Rectal smooth muscle tissue (tissue), 1 donor: ENCODE data around the gene SLCO6A1.

Experiments used
- H3K27ac ChIP-seq: one replicate; pipeline ENCODE4 v1.7.0; 2013; ENCODE audit warnings: low read depth, low read length, inconsistent platforms
- H3K27me3 ChIP-seq: one replicate; pipeline ENCODE4 v1.7.0; 2013; ENCODE audit warnings: low read length; ENCODE audit not compliant: control insufficient read depth, insufficient read depth
- H3K36me3 ChIP-seq: one replicate; pipeline ENCODE4 v1.7.0; 2013; ENCODE audit warnings: low read length; ENCODE audit not compliant: control insufficient read depth, insufficient read depth
- H3K4me1 ChIP-seq: one replicate; pipeline ENCODE4 v1.7.0; 2013; ENCODE audit warnings: low read length; ENCODE audit not compliant: control insufficient read depth, insufficient read depth
- H3K4me3 ChIP-seq: one replicate; pipeline ENCODE4 v1.7.0; 2013; ENCODE audit warnings: low read length
- H3K9ac ChIP-seq: one replicate; pipeline ENCODE4 v1.7.0; 2013; ENCODE audit warnings: low read length

The SLCO6A1 gene

DNA sequence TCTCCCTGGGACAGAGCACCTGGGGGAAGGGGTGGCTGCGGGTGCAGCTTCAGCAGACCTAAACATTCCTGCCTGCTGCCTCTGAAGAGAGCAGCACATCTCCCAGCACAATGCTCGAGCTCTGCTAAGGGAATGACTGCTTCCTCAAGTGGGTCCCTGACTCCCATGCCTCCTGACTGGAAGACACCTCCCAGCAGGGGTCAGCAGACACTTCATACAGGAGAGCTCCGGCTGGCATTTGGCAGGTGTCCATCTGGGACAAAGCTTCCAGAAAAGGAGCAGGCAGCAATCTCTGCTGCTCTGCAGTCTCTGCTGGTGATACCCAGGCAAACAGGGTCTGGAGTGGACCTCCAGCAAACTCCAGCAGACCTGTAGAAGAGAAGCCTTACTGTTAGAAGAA lies 77.2 kb downstream of the SLCO6A1 start:
- no peak overlapping the region for H3K4me3 ChIP-seq
- H3K4me1 ChIP-seq = no peaks in the 10 kb centered on the region
- H3K36me3 ChIP-seq = no peaks in the 10 kb centered on the region
- H3K27ac ChIP-seq = no peak overlapping the region
- H3K27me3 ChIP-seq = no peaks in the 10 kb centered on the region
- H3K9ac ChIP-seq = no peak overlapping the region

DNA sequence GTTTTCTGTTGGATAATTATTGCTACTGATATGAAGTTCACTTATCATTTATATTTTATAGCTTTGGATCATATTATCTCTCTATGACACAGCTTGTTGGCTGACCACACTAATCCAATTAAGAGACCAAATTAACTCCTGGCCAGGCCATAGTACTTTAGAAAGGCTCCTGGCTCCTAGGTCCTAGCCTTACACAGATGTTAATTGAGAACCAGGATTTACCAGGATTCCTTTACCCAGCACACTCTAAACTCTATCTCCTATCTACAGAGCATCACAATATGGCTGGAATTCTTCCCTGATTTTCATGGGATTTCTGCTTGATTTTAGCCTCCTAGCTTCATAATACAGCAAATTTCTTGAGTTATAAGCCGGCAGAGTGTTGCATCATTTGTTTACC lies 80.3 kb downstream of the SLCO6A1 start:
- Histone ChIP-seq H3K4me1 (no peaks in the 10 kb centered on the region), H3K27ac (no peak overlapping the region), H3K27me3 (no peaks in the 10 kb centered on the region), H3K9ac (no peak overlapping the region), H3K36me3 (no peaks in the 10 kb centered on the region), H3K4me3 (no peak overlapping the region)

DNA sequence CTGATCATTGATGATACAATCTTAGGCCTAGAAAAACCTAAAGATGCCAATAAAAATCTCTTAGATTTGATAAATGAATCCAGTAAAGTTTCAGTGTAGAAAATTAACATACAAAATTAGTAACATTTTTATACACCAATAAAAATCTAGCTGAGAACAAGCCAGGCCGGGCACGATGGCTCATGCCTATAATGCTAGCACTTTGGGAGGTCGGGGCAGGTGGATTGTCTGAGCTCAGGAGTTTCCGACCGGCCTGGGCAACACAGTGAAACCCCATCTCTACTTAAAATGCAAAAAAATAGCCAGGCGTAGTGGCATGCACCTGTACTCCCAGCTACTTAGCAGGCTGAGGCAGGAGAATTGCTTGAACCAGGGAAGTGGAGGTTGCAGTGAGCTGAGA lies 84.4 kb downstream of the SLCO6A1 start:
- H3K27me3 ChIP-seq = no peaks in the 10 kb centered on the region
- H3K4me1 ChIP-seq = no peaks in the 10 kb centered on the region
- H3K27ac ChIP-seq = no peak overlapping the region
- no peak overlapping the region for H3K9ac ChIP-seq
- H3K36me3 ChIP-seq = no peaks in the 10 kb centered on the region
- H3K4me3 ChIP-seq = no peak overlapping the region

DNA sequence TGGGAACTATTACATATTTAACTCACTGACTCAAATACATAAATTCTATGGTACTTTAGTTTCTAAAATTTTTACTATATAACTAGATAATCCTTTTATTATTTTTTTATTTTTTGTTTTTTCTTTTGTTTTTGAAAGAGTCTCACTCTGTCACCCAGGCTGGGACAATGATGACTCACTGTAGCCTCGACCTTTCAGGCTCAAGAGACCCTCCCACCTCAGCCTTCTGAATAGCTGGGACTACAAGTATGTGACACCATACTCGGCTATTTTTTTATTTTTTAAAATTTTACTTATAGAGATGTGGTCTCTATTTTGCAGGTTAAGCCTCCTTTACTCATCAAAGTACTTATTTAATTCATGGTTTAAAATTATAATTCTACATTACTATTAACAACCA lies 110.6 kb downstream of the SLCO6A1 start:
- Histone ChIP-seq H3K4me1 (no peaks in the 10 kb centered on the region), H3K27ac (no peak overlapping the region), H3K36me3 (no peaks in the 10 kb centered on the region), H3K9ac (no peak overlapping the region), H3K27me3 (no peaks in the 10 kb centered on the region), H3K4me3 (no peak overlapping the region)

DNA sequence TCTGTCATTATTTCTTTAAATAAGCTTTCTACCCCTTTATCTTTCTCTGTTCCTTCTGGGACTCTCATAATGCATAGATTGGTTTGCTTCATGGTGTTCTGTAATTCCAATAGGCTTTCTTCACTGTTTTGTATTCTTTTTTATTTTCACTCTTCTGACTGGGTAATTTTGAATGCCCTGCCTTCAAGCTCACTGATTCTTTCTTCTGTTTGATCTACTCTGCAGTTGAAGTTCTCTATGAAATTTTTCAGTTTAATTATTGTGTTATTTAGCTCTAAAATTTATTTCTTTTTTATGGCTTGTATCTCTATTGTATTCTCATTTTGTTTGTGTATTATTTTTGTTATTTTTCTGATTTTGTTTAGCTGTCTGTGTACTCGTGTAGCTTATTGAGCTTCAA lies 113.4 kb downstream of the SLCO6A1 start:
- H3K9ac ChIP-seq = no peak overlapping the region
- H3K4me3 ChIP-seq = no peak overlapping the region
- no peaks in the 10 kb centered on the region for H3K27me3 ChIP-seq
- H3K4me1 ChIP-seq = no peaks in the 10 kb centered on the region
- H3K36me3 ChIP-seq = no peaks in the 10 kb centered on the region
- no peak overlapping the region for H3K27ac ChIP-seq

DNA sequence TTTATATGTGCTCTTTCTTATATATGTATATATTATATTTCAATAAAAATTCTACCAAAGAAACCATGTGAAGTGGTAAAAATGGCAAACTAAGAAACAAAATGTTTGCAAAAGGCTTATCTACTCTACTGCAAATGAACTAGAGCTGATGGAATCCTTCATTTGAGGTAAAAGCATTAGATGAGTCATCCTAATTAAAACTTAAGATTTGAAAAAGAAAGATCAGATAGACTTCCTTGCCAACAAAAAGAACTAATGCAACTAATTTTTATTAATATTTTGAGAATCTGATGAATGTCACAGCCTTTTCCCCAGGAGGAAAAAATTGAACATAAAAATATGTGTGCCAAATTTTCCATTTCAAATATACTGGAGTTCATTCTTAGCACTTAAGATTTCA lies 118.6 kb downstream of the SLCO6A1 start:
- Histone ChIP-seq H3K4me1 (no peaks in the 10 kb centered on the region), H3K27ac (no peak overlapping the region), H3K9ac (no peak overlapping the region), H3K27me3 (no peaks in the 10 kb centered on the region), H3K4me3 (no peak overlapping the region), H3K36me3 (no peaks in the 10 kb centered on the region)

DNA sequence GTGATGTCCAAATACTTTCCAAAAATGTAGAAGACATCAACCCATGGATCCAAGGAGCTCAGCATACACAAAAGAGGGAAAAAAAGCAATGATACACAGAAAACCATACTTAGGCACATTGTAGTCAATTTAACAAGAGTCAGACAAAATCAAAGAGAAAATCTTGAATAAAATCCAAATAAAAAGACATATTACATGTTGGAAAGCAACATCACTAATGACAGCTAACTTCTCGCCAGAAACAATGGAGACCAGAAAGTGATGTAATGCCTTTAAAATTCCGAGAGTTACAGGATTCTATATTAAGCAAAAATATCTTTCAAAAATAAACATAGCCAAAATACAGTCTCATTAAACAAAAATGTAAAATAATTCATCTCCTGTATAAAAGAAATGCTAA lies 122.9 kb downstream of the SLCO6A1 start:
- Histone ChIP-seq H3K36me3 (no peaks in the 10 kb centered on the region), H3K27me3 (no peaks in the 10 kb centered on the region), H3K4me1 (no peaks in the 10 kb centered on the region), H3K4me3 (no peak overlapping the region), H3K27ac (no peak overlapping the region), H3K9ac (no peak overlapping the region)

DNA sequence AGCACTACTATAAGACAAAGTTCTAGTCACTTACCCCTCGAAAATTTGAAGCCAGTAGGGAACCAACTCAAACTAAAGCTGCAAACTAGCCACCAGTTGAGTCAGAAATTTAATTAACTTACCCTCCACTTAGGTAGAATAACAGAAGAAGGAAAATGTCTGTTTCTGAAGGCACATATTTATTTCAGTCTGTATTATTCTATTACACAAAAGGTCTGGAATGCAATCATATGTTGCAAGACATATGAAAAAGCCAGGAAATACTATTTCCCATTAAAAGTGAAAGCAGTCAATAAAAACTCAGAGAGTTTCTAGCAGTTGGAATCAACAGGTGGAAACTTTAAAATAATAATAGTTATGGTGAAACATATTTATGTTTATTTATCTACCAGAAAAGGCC lies 123.5 kb downstream of the SLCO6A1 start:
- Histone ChIP-seq H3K27ac (no peak overlapping the region), H3K4me1 (no peaks in the 10 kb centered on the region), H3K9ac (no peak overlapping the region), H3K36me3 (no peaks in the 10 kb centered on the region), H3K27me3 (no peaks in the 10 kb centered on the region), H3K4me3 (no peak overlapping the region)

DNA sequence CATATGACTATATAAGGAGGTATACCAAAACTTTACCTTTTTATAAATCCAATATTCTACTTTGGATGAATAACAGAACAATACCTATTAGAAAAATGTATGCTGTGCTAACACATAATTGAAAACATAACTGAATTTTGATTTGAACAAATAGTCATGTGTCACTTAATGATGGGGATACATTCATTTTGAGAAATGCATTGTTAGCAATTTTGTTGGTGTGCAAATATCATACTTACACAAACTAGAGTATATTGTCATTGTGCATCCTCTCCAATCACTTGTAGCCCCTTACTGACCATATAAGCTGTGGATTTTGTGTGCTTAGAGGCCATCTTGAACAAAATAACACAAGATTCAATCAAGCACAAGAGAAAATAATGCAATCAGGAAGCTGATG lies 130.4 kb downstream of the SLCO6A1 start:
- Histone ChIP-seq H3K36me3 (no peaks in the 10 kb centered on the region), H3K4me3 (no peak overlapping the region), H3K27ac (no peak overlapping the region), H3K9ac (no peak overlapping the region), H3K4me1 (no peaks in the 10 kb centered on the region), H3K27me3 (no peaks in the 10 kb centered on the region)

DNA sequence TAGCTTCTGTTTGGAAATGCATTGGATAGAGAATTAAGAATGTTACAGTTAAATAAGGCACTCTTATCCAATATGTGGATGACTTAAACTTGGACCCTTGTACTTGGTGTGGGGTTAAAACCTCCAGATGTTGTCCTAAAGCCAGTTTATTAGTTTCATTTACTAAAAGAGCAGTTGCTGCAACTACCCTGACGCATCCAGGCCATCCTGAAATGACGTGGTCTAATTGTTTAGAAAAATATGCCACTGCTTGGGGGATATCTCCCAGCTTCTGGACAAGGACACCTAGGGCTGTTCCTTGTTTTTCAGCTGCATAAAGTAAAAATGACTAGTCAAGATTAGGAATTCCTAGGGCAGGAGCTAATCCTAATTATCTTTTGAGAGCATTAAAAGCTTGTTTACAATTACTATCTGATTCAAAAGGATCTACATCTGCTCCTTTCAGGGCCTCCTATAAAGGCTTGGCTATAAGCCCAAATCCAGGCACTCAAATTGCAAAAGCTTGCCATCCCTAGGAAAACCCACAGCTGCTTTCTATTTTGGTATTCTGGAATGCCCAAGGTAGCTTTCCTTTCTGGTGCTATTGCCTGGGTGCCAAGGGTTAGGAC lies 157.0 kb downstream of the SLCO6A1 start:
- Histone ChIP-seq H3K36me3 (no peaks in the 10 kb centered on the region), H3K27ac (no peak overlapping the region), H3K27me3 (no peaks in the 10 kb centered on the region), H3K4me1 (no peaks in the 10 kb centered on the region), H3K4me3 (no peak overlapping the region), H3K9ac (no peak overlapping the region)

DNA sequence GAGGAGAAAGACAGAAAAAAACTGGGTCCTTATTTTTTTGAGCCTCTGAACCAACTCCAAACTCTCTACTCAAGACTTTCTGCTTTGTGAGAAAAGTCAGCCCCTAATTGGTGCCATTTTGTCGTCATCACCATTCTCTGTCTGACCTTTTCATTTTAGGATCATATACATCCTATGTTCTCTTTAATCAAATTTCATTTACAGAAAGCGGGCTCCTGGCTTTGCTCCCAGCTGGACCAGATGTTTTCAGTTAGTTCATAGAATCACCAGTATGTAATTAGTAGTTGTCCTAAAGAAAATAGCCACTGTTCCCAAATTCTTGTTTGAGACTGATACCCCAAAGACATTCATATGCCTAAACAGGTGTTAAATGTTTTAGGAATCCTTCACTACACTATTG lies 174.1 kb downstream of the SLCO6A1 start:
- H3K4me3 ChIP-seq = no peak overlapping the region
- H3K9ac ChIP-seq = no peak overlapping the region
- H3K27ac ChIP-seq = no peak overlapping the region
- no peaks in the 10 kb centered on the region for H3K27me3 ChIP-seq
- no peaks in the 10 kb centered on the region for H3K4me1 ChIP-seq
- H3K36me3 ChIP-seq = no peaks in the 10 kb centered on the region
